Measurements from ENCODE around the gene SGMS1.
"Not testable (repeated sequence)": the region's sequence is repeated elsewhere in the genome, so short reads cannot be mapped to it uniquely, and the experiment has no call there.

Gene SGMS1

DNA sequence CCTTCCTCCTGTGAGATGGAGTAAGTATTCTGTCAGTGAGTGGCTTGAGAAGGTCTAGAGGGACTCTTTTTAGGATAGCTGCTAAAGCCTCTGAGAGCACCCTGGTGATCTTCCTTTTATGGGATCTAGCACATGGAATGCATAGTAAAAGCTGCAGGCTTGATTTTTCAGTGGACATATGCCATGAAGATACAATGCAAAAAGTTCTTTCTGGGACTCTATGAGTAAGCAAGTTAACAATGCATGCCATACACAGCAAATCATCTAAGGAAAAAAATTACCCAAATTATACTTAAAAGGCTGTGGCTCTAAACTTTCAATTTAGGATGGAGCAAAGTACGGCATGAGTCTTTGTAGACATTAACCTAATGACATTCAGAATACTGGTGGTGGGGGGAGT is 154.5 kb downstream of the SGMS1 start:
- DNase-seq (ENCODE audit: low read depth): no peak

DNA sequence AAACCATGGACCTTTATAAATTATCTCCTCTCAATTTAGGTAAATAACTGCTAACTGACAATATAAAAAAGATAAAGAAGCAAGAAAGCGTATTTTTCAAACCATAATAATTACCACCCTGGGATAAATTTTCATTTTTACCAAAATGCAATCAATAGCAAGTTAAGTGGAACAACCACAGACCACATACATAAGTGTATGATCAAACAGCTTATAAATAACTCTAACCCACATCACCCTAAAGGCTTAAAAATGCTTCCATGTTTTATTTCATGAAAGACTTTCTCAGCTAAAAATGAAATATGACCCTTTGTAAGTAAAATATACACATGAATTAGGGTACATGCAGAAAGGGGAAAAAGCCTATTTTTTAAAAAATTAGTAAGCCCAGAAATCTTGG is 156.5 kb downstream of the SGMS1 start:
- DNase-seq (ENCODE audit: low read depth): no peak

DNA sequence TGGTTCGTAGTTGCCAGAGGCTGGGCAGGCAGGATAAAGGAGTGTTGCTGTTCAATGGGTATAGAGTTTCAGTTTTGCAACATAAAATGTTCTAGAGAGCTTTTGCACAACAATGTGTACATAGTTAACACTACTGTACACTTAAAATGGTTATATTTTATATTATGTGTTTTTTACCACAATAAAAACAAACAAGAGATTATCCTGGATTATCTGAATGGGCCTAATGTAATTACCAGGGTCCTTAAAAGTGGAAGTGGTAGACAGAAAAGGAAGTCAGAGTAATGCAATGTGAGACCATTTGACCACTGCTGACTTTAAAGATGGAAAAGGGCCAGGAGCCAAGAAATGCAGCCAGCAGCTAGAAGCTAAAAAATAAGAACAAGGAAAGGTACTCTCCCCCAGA is 159.7 kb downstream of the SGMS1 start:
- DNase-seq (ENCODE audit: low read depth): no peak

DNA sequence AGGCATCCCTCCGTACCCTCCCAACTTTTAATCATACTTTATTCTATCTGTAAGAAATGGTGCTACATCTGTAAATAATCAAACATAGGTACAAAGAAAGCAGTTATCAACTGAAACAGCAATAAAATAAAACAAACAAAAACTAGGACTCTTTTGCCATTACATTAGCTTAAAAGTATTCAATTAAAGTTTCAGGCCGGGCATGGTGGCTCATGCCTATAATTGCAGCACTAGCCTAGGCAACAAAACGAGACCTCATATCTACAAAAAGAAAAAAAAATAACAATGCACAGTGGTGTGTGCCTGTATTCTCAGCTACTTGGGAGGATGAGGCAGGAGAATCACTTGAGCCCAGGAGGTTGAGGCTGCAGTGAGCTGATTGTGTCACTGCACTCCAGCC is 161.9 kb downstream of the SGMS1 start:
- DNase-seq (ENCODE audit: low read depth): no peak

DNA sequence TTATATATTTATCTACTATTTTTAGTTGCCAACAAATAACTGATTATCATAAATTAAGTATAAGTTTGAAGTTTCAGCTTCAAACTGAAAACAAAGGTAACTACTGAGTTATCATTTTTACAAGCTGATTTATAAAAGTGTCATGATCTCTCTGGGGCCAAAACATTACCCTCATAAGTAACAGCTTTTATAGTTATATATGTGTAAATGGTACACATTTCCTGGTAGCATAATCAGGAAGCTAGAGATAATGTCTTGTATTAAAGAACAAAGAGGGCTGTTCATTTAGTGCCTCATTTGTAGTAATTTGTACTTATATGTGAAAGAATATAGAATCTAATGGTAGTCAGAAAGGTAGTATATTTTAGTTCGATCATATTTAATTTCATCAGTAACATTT is 162.6 kb downstream of the SGMS1 start:
- no peak for DNase-seq (ENCODE audit: low read depth)

DNA sequence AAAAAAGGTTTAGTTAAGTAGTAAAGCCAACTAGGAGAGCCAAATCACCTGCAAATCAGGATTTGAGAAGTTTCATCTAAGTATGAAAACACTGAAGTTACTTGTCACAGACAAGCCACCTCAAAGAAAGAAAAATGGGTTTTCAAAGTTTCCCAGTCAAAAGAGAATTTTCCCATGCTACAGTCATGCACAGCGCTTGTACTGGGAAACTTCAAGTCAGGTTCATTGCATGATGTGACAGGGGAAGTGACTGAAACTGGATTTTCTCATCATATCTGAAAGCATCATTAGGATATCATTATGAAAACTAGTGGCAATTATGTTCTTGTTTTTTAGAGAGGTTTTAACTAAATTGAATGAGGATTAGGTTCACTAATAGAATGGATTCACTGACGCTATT is 167.0 kb downstream of the SGMS1 start:
- DNase-seq (ENCODE audit: low read depth): no peak

DNA sequence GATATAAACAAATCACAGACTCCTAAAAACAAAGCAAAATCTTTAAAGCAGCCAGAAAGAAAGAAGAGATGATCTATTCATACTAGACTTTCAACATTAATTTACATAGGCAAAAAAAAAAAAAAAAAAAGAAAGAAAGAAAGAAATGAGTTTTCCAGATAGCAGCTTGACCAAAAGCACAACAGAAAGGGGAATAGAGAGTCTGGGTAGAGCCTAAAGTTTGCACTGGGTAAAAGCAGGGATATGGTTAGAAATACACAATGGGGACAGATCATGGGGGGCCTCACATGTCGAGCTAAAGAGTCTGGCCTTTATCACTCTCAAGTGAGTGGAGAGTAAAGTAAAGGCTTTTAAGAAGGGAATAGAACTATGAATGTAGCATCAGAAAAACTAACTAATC is 169.8 kb downstream of the SGMS1 start:
- DNase-seq (ENCODE audit: low read depth): no peak

DNA sequence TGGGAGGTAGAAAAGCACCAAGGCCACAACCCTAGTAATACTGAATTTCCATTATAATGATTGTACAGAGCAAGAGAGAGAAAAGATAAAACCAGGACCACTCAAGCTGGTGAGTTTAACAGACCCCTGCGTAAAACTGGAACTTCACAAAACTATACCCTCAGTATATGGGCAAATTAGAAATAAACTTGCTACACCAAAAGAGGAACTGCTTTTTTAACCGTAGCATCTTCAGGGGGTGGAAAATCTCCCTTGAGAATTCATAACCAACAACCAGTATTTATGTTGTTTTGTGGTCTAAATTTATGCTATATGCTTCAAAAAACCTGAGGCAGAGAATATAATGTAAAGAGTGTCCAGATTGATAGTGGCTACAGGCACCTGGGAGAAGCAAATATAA is 171.2 kb downstream of the SGMS1 start:
- DNase-seq (ENCODE audit: low read depth): no peak

DNA sequence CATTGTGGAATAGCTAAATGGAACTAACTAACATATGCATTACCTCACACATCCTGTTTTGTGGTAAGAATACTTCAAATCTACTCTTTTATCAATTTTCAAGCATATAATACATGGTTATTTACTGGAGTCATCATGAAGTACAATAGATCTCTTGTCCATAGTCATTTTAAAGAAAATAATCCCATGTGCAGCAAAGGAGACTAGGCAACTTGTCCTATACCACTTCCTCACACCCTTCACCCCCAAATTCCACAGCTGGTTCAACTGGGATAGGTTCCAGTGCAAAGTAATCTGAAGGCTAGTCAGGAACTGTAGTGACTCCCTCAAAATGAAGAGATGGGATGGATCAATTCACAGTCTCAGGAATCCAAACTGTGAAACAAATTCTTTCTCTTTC is 176.1 kb downstream of the SGMS1 start:
- no peak for DNase-seq (ENCODE audit: low read depth)

DNA sequence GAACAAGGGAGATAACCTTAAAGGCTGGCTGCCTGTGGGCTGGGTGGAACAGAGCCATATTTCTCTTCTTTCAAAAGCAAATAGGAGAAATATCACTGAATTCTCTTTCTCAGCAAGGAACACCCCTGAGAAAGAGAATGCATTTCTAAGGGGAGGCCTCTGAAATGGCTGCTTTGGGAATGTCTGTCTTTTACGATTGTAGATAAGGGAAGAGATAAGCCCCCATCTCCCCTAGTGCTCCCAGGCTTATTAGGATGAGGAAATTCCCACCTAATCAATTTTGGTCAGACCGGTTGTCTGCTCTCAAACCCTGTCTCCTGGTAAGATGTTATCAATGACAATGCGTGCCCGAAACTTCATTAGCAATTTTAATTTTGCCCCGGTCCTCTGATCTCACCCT is 178.0 kb downstream of the SGMS1 start:
- DNase-seq (ENCODE audit: low read depth): not testable (repeated sequence)

DNA sequence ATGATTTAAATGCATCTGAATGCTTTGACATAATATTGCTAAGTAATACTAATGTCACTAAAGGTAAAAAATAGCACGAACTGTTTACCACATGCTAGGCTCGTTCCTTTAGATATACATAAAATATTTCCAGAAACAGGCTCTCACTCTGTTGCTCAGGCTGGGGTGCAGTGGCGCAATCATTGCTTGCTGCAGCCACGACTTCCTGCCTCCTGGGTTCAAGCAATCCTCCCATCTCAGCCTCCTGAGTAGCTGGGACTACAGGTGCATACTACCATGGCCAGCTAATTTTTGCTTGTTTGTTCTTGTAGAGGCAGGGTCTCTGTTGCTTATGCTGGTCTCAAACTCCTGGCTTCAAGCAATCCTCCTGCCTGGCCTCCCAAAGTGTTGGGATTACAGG is 183.3 kb downstream of the SGMS1 start:
- no peak for DNase-seq (ENCODE audit: low read depth)

DNA sequence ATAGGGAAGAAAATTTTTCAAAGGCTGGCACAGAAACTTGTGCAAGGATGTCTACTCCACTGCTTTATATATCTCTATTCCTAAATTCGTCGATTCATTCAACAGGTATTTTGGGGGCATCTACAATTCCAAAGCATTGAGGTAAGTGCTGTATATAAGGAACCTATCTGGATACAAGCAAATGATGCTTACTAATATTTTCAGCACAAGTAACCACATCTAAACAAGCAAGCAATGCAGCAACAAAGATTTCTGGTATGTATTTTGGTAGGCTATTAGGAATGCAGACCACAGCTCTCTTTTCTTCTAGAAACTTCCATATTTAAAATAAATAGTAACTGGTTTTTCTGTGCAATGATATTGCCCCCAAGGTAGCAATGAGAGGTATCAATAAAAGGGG is 183.9 kb downstream of the SGMS1 start:
- no peak for DNase-seq (ENCODE audit: low read depth)

DNA sequence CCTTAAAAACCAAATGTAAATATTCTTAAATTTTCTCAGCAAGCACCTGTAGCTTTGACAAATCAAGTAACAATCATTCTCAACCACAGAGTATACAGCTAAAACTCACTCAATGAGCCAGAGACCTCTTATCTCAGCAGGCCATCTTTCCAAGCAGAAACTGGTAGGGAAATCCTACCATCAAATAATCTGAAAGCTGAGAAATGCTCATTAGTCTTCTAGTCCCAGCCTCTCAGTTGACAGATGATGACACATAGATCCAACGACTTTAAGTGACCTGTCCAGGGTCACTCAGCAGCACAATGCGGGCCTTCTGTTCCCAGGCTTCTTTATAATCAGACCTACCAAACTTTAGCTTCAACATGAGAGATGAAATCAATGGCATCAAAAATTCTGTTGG is 184.6 kb downstream of the SGMS1 start:
- DNase-seq (ENCODE audit: low read depth): no peak

DNA sequence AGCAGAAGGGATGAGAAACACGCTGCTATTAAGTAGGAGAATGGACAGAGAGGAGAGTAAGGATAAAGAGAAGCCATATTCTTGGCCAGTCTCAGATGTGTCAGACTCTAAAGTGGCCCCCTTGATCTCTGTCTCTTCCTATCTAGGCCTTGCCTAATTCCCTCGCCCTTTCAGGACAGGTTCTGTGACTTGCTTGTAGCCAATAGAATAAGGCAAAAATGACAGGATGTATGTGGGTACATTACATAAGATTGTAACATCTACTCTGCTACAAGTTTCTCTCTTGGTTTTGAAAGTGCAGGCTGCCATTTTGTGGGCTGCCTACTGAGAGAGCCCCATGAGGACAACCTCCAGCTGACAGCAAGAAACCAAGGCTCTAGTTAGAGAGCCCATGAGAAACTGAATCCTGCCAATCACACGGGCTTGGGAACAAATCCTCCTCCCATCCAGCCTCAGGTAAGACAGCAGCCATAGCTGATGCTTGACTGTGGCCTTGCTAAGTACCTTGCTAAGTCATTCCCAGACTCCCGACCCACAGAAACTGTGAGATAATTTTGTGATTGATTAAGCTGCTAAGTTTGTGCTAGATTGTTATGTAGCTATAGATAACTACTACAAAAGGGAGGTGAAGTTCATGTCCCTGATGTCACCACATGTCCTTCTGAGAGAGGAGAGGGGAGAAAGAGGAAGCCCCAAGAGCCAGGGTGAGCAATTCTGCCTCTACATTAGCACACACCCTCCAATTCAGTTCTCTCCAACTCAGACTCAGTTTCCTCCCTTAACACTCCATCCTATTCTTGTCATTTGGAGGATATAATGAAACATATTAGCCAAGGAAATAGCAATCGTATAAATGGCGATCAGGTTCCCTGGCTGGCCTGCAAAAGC is 185.5 kb downstream of the SGMS1 start:
- no peak for DNase-seq (ENCODE audit: low read depth)

DNA sequence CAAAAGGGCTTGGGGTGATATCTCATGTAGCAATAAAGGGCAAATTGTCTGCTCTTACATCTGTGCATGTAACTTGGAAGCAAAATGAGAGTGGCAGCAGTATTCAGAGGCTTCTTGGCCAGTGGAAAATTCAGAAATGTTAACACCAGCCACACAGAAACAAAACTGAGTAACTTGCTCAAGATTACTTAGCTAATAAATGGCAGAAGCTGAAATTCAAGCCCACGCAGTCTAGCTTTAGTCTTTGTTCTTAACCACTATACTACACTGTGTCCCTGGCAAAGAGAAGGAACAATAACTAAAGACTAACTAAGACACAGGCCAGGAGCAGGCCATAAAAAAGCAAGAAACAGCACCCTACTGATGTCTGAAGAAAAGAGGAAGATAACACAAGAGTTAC is 186.5 kb downstream of the SGMS1 start:
- DNase-seq (ENCODE audit: low read depth): no peak

DNA sequence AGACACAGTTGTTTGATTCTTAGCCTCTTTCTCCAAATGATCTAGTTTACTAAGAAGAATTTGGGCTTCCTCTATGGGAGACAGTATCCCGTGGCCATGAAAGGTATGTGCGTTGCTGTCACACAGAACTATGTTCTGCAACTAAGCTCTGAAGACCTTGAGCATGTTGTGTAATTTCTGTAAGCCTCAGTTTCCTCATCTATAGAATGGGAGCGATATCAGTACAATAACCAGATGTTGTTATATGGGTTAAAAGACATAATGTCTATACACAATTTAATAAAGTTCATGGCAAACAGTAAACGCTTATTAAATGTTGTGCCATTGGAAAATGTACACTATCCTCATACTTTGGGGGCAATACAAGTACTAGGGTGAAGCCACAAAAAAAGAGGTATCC is 187.0 kb downstream of the SGMS1 start:
- no peak for DNase-seq (ENCODE audit: low read depth)

DNA sequence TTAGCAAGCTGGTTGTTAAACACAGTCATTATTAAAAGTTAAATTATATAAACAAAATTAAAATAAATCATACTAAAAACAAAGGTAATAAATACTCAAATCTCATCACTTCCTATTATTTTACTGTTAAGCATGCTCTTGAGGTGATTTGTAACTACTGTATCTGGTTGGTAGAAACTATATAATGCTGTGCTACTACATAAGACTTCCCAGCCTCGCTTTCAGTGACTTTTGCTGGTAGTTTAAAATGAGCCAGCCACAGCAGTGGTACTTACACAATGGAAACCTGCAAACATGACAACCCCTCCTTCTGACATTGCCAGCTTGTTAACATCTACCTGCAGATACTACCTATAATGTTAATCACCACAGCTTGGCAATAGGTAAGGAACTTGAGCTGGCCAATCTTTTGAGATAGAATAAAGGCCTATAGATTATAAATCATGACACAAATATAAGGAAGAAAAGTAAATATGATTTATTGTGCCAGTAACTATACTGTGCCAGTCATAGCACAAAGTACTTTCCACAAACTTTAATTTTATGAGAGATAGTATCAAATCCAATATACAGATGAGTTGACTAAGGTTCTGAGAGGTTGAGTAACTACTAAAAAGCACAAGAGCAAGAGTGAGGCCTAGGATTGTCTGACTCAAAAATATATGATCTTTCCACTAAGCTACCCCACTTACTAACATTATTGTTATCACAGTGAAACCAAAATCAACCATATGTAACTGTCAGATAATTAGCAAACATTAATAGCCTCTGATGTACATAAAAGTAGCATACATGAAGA is 191.3 kb downstream of the SGMS1 start:
- DNase-seq (ENCODE audit: low read depth): no peak

DNA sequence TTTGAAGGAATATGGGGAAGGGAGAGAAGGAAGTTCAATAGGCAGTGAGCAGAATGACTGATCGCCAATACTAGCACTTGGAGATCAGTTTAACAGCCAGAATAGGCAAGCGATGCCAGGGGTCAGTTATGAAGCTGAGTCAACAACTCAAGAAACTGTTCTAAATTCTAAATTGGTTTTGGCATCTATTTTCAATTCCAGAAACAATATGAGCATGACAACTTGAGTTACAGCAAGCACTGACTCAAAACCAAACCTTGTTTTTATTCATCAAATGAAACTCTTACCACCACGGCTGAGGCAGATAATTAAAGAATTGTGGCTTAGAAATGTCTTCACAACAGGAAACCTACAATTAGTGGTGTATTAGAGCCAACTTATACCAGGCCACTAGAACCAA is 192.0 kb downstream of the SGMS1 start:
- DNase-seq (ENCODE audit: low read depth): no peak

DNA sequence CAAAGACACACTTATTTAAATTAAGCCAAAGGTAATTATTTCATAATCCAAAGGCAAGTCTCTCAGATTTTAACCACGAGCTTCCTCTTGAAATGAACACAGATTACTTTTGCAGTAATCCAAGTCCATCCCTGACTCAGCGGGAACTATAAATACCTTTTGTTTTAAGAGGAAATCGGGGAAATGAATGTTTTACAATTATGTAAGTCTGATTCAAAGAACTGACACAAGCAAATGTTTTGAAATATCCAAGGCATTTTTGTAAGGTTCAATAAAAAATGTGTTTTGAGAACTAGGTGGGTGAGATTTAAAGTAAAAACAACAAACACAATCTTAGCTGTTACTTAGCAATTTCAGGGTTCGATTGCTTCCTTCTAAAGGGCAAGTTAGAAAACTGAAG is 192.6 kb downstream of the SGMS1 start:
- no peak for DNase-seq (ENCODE audit: low read depth)

DNA sequence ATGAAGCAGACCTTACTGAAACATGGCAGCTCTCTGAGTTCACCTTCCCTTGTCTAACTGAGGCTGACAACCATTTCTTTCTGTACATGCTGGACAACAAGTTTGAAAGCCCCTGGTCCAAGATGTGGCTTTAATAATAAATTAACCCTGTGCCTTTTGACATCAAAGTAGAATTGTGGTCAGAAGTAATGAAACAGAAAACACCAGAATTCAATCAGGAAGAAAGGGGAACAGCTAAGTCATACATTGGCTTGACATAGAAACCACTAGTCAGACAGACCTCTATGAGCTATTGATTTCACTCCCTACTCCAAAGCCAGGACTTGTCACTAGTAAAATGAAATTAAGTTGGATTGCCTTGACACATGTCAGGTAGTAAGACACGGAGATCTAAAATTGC is 197.3 kb downstream of the SGMS1 start:
- DNase-seq (ENCODE audit: low read depth): no peak

DNA sequence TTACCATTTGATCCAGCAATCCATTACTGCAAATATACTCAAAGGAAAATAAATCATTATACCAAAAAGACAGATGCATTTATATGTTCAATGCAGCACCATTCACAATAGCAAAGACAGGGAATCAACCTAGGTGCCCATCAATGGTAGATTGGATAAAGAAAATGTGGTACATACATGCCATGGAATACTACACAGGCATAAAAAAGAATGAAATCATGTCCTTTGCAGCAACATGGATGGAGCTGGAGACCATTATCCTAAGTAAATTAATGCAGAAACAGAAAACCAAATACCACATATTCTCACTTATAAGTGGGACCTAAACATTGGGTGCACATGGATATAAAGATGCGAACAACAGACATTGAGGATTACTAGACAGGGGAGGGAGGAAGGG is 198.5 kb downstream of the SGMS1 start:
- DNase-seq (ENCODE audit: low read depth): not testable (repeated sequence)

DNA sequence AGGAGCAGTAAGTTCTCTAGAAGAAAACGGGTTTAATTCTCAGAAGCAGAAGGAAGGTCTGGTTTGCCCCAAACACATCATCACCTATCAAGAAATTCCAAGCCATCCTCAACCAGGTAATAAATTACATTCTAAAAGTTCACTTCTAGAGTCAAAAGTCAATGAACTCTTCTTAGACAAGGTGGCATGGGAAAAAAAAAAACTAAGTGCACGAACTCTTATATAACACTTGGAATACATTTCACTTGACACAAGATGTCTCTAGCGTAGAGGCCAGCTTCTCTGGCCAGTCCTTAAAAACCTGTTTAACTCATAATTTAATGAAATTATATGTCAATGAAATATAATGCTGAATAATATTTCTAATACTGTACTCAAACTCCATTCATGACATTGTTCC is 200.3 kb downstream of the SGMS1 start:
- DNase-seq (ENCODE audit: low read depth): no peak

DNA sequence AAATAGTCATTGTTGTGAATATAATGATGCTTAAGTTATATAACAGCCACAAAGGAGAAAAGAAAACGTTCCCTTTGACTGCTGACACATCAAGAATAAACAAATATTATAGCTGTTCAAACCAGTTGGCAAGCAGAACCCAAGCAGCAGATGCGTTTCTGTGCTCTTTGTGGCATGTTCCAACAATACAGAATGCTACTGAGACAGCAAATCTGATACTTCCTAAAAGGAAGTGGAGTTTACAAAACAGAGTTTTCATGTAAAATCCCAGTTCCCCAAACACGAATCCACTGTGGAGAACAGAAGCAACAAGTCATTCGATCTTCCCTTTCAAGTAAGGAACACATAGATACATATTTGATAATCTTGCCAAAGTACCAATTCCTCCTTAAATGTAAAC is 201.5 kb downstream of the SGMS1 start:
- DNase-seq (ENCODE audit: low read depth): no peak
